ENCODE data around the gene RTL1. TPM values are rescaled to one million over a fixed set of nuclear protein-coding genes. Genes with fewer than 3 reads are reported as not detected.

RTL1 gene
- total RNA-seq, 1 experiment from 2014 or later: not detected

GRCh38 chr14:100861937-100862247, 41.6 kb downstream of the RTL1 start:
- Histone ChIP-seq H3K36me3 (ENCODE audit: low read depth, low read length) (no peaks in the 10 kb centered on the region), H3K4me2 (ENCODE audit: low read length) (no peak overlapping the region), H3K4me3 (ENCODE audit: low read length) (no peak overlapping the region), H3K27me3 (ENCODE audit: low read length) (peaks cover 3% of the 10 kb centered on the region; the same call in 1 of the 2 replicates), H3K27ac (ENCODE audit: low read length) (no peak overlapping the region), H3K9me3 (ENCODE audit: low read length) (no peaks in the 10 kb centered on the region), H3K4me1 (ENCODE audit: insufficient read depth, low read length) (no peaks in the 10 kb centered on the region), H3K9me2 (replicated peaks; ENCODE audit: low read length) (no peaks in the 10 kb centered on the region), H4K20me1 (ENCODE audit: low read length) (no peaks in the 10 kb centered on the region), H3K79me2 (ENCODE audit: low read length) (no peaks in the 10 kb centered on the region), H2AFZ (ENCODE audit: low read length) (no peak overlapping the region), H3F3A (ENCODE audit: low read length, unreplicated experiment) (no peaks in the 10 kb centered on the region), H3K9ac (ENCODE audit: low read length) (no peak overlapping the region)
- DNase-seq (no peak), ATAC-seq (no peak)
- no peak for TF ChIP-seq EZH2phosphoT487 (IDR thresholded peaks at IDR 0.05; ENCODE audit: borderline replicate concordance, low read length)
- TF ChIP-seq CTCF (conservative IDR thresholded peaks at IDR 0.05; ENCODE audit: low read depth, low read length): no peak
- no peak for TF ChIP-seq EZH2 (IDR thresholded peaks at IDR 0.05; ENCODE audit: low read length, unreplicated experiment)
- POLR2A ChIA-PET (ENCODE audit: unreplicated experiment): no interaction called here
- CTCF ChIA-PET: no interaction called here
- BruUV-seq (replicated peaks): no TSS peak
- intact Hi-C loops (cut with micrococcal nuclease): no loop called here

- no peaks in the 10 kb centered on the region for H3K79me2 ChIP-seq (ENCODE audit: low read length)
- H3K27ac ChIP-seq (ENCODE audit: low read length): no peak overlapping the region
- no peak overlapping the region for H3K4me3 ChIP-seq (ENCODE audit: low read length)
- DNase-seq (no peak), ATAC-seq (no peak)
- peaks cover 3% of the 10 kb centered on the region; the same call in 1 of the 2 replicates for H3K27me3 ChIP-seq (ENCODE audit: low read length)
- H3K36me3 ChIP-seq (ENCODE audit: low read depth, low read length): no peaks in the 10 kb centered on the region
- intact Hi-C loops (cut with micrococcal nuclease): no loop called here
- H3K9me2 ChIP-seq (replicated peaks; ENCODE audit: low read length): no peaks in the 10 kb centered on the region
- ChIA-PET CTCF (no interaction called here), POLR2A (ENCODE audit: unreplicated experiment) (no interaction called here)
- no peaks in the 10 kb centered on the region for H3K4me1 ChIP-seq (ENCODE audit: insufficient read depth, low read length)
- H2AFZ ChIP-seq (ENCODE audit: low read length): no peak overlapping the region
- TF ChIP-seq EZH2 (IDR thresholded peaks at IDR 0.05; ENCODE audit: low read length, unreplicated experiment): no peak
- no peak for TF ChIP-seq EZH2phosphoT487 (IDR thresholded peaks at IDR 0.05; ENCODE audit: borderline replicate concordance, low read length)
- no peak for TF ChIP-seq CTCF (conservative IDR thresholded peaks at IDR 0.05; ENCODE audit: low read depth, low read length)
- H3K9ac ChIP-seq (ENCODE audit: low read length): no peak overlapping the region
- no peaks in the 10 kb centered on the region for H4K20me1 ChIP-seq (ENCODE audit: low read length)
- no TSS peak for BruUV-seq (replicated peaks)
- no peaks in the 10 kb centered on the region for H3F3A ChIP-seq (ENCODE audit: low read length, unreplicated experiment)
- no peak overlapping the region for H3K4me2 ChIP-seq (ENCODE audit: low read length)
- H3K9me3 ChIP-seq (ENCODE audit: low read length): no peaks in the 10 kb centered on the region
These were observed 42.2 kb downstream of the RTL1 start for GRCh38 chr14:100861188-100861936.

DNA sequence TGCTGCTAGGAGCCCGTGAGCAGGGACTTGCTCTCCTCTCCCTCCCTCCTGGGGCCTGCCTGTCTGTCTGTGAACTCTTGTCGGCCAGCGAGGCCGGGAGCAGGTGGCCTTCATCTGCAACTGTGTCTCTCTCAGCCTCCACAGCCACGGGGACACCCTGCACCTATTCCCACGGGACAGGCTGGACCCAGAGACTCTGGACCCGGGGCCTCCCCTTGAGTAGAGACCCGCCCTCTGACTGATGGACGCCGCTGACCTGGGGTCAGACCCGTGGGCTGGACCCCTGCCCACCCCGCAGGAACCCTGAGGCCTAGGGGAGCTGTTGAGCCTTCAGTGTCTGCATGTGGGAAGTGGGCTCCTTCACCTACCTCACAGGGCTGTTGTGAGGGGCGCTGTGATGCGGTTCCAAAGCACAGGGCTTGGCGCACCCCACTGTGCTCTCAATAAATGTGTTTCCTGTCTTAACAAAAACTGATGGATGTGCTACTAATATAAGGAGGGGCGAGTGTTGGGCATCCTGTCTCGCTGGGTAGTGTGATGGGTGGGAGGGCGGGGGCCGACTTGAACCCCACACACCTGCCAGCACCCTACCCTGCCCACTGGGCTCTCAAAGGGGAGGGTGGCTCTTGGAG, 42.9 kb downstream of the RTL1 start:
- ATAC-seq (no peak), DNase-seq (no peak)
- H3K27ac ChIP-seq (ENCODE audit: low read length): no peak overlapping the region
- no peaks in the 10 kb centered on the region for H3F3A ChIP-seq (ENCODE audit: low read length, unreplicated experiment)
- no TSS peak for BruUV-seq (replicated peaks)
- H3K9me3 ChIP-seq (ENCODE audit: low read length): no peaks in the 10 kb centered on the region
- ChIA-PET POLR2A (ENCODE audit: unreplicated experiment) (no interaction called here), CTCF (no interaction called here)
- no peaks in the 10 kb centered on the region for H4K20me1 ChIP-seq (ENCODE audit: low read length)
- no peak overlapping the region for H3K4me2 ChIP-seq (ENCODE audit: low read length)
- no peaks in the 10 kb centered on the region for H3K9me2 ChIP-seq (replicated peaks; ENCODE audit: low read length)
- TF ChIP-seq EZH2phosphoT487 (IDR thresholded peaks at IDR 0.05; ENCODE audit: borderline replicate concordance, low read length): no peak
- no peak overlapping the region for H2AFZ ChIP-seq (ENCODE audit: low read length)
- no peaks in the 10 kb centered on the region for H3K79me2 ChIP-seq (ENCODE audit: low read length)
- H3K4me3 ChIP-seq (ENCODE audit: low read length): no peak overlapping the region
- no peaks in the 10 kb centered on the region for H3K4me1 ChIP-seq (ENCODE audit: insufficient read depth, low read length)
- intact Hi-C loops (cut with micrococcal nuclease): no loop called here
- no peaks in the 10 kb centered on the region for H3K36me3 ChIP-seq (ENCODE audit: low read depth, low read length)
- H3K27me3 ChIP-seq (ENCODE audit: low read length): peaks cover 3% of the 10 kb centered on the region; the same call in 1 of the 2 replicates
- no peak overlapping the region for H3K9ac ChIP-seq (ENCODE audit: low read length)

Measured in PC-3 (cell line).